Smooth muscle cell (in vitro differentiated cells): ENCODE measurements around the gene ACTRT2. TPM values are rescaled to one million over a fixed set of nuclear protein-coding genes. Genes with fewer than 3 reads are reported as not detected.

ENCODE experiments used
- DNase-seq: peaks from one replicate; lab custom pipeline; 2025; ENCODE audit not compliant: unreplicated experiment; lab: John Stamatoyannopoulos, UW
- H2AFZ ChIP-seq: fragments of 200-600 bp; sonication (generic); 2 replicates; pipeline ENCODE4 v1.6.0; 2016; ENCODE audit warnings: antibody characterized with exemption, low read depth, mild to moderate bottlenecking
- H3F3A ChIP-seq: fragments of 200-600 bp; sonication (generic); 2 replicates; pipeline ENCODE4 v1.6.0; 2017; ENCODE audit warnings: antibody characterized with exemption, low read depth
- H3K27ac ChIP-seq: fragments of 200-600 bp; sonication (generic); 2 replicates; pipeline ENCODE4 v1.5.1; 2016; ENCODE audit warnings: low read depth, mild to moderate bottlenecking
- H3K27me3 ChIP-seq: fragments of 200-600 bp; sonication (generic); 2 replicates; pipeline ENCODE4 v1.6.1; 2016; ENCODE audit warnings: low read depth, mild to moderate bottlenecking
- H3K36me3 ChIP-seq: fragments of 200-600 bp; sonication (generic); 2 replicates; pipeline ENCODE4 v1.5.1; 2016; ENCODE audit warnings: low read depth
- H3K4me1 ChIP-seq: fragments of 200-600 bp; sonication (generic); 2 replicates; pipeline ENCODE4 v1.5.1; 2016; ENCODE audit warnings: low read depth
- H3K4me2 ChIP-seq: fragments of 200-600 bp; sonication (generic); 2 replicates; pipeline ENCODE4 v1.6.0; 2016; ENCODE audit warnings: mild to moderate bottlenecking
- H3K4me3 ChIP-seq: fragments of 200-600 bp; sonication (generic); 2 replicates; pipeline ENCODE4 v1.5.1; 2016; ENCODE audit warnings: mild to moderate bottlenecking
- H3K79me2 ChIP-seq: fragments of 200-600 bp; sonication (generic); 2 replicates; pipeline ENCODE4 v1.6.0; 2016; ENCODE audit warnings: low read depth, mild to moderate bottlenecking
- H3K9ac ChIP-seq: fragments of 200-600 bp; sonication (generic); 2 replicates; pipeline ENCODE4 v1.6.0; 2016; ENCODE audit warnings: low read depth
- H3K9me3 ChIP-seq: fragments of 200-600 bp; sonication (generic); replicated peaks from 2 replicates; pipeline ENCODE4 v1.5.1; 2016; ENCODE audit warnings: low read depth
- H4K20me1 ChIP-seq: fragments of 200-600 bp; sonication (generic); 2 replicates; pipeline ENCODE4 v1.6.0; 2016; ENCODE audit warnings: low read depth
- CTCF ChIP-seq: fragments of 200-600 bp; sonication (generic); IDR thresholded peaks from 2 replicates; pipeline ENCODE4 v1.5.1; 2017; ENCODE audit warnings: borderline replicate concordance, mild to moderate bottlenecking, antibody characterized with exemption; ENCODE audit not compliant: insufficient read depth, poor library complexity, severe bottlenecking
- WGBS: methylation state at CpG from one replicate; pipeline ENCODE4 v1.1.7; 2016; ENCODE audit warnings: low lambda C conversion rate; 5-methylcytosine and 5-hydroxymethylcytosine counted together
- polyA plus RNA-seq: library from polyadenylated mRNA; unstranded; fragments of >200 nt; fragmentation: Nextera tagmentation; extraction: Ambion mirVana; gene quantifications from 2 replicates; pipeline ENCODE4 v1.2.1, GENCODE V29; 2016
- total RNA-seq: library from RNA; depleted of rRNA; stranded (reverse); fragments of >200 nt; gene quantifications from 2 replicates; pipeline ENCODE4 v1.2.3, GENCODE V29; 2014

The ACTRT2 gene
- total and polyA plus RNA-seq, 2 experiments from 2014 or later: not detected

GRCh38 chr1:2984399-2985061, 36.7 kb upstream of the ACTRT2 start:
- Histone ChIP-seq H3K9ac (no peak overlapping the region), H3K27ac (no peak overlapping the region), H2AFZ (no peak overlapping the region), H3K36me3 (no peaks in the 10 kb centered on the region), H4K20me1 (no peaks in the 10 kb centered on the region), H3K9me3 (peaks cover 3% of the 10 kb centered on the region), H3K4me3 (no peak overlapping the region), H3K27me3 (no peaks in the 10 kb centered on the region), H3F3A (no peaks in the 10 kb centered on the region), H3K4me1 (no peaks in the 10 kb centered on the region), H3K79me2 (no peaks in the 10 kb centered on the region), H3K4me2 (no peak overlapping the region)
- 88% methylated on average over 12 of the region's 12 CpGs for WGBS
- TF ChIP-seq CTCF: no peak
- no peak for DNase-seq

GRCh38 chr1:2985067-2985561, 36.2 kb upstream of the ACTRT2 start:
- Histone ChIP-seq H3F3A (no peaks in the 10 kb centered on the region), H3K4me2 (no peak overlapping the region), H3K27ac (no peak overlapping the region), H3K4me1 (no peaks in the 10 kb centered on the region), H3K79me2 (no peaks in the 10 kb centered on the region), H3K36me3 (no peaks in the 10 kb centered on the region), H3K4me3 (no peak overlapping the region), H2AFZ (no peak overlapping the region), H3K9ac (no peak overlapping the region), H4K20me1 (no peaks in the 10 kb centered on the region), H3K9me3 (peaks cover 3% of the 10 kb centered on the region), H3K27me3 (no peaks in the 10 kb centered on the region)
- WGBS: 83% methylated on average over 17 of the region's 17 CpGs
- TF ChIP-seq CTCF: no peak
- no peak for DNase-seq

GRCh38 chr1:2985694-2986548, 35.3 kb upstream of the ACTRT2 start:
- Histone ChIP-seq H3K4me3 (no peak overlapping the region), H3F3A (no peaks in the 10 kb centered on the region), H3K4me2 (no peak overlapping the region), H3K9ac (no peak overlapping the region), H3K79me2 (no peaks in the 10 kb centered on the region), H3K4me1 (no peaks in the 10 kb centered on the region), H3K27me3 (no peaks in the 10 kb centered on the region), H3K27ac (no peak overlapping the region), H4K20me1 (no peaks in the 10 kb centered on the region), H2AFZ (no peak overlapping the region), H3K9me3 (peaks cover 3% of the 10 kb centered on the region), H3K36me3 (no peaks in the 10 kb centered on the region)
- DNase-seq: no peak
- 79% methylated on average over 5 of the region's 5 CpGs for WGBS
- no peak for TF ChIP-seq CTCF
